ENCODE data around the gene XXYLT1.

DNA sequence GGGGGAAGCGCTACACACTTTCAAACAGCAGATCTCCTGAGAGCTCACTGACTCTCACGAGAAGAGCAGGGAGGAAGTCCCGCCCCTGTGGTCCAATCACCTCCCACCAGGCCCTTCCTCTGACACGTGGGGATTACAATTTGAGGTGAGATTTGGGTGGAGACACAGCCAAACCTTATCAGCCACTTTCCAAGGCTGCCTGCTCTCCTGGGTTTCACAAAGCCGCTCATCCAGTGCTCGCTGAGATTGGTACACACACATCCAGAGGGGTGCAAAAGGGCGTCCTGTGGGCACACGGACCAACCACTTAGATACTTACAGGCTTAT lies 23.1 kb downstream of the XXYLT1 start:
- TF ChIP-seq, protein P1, sequence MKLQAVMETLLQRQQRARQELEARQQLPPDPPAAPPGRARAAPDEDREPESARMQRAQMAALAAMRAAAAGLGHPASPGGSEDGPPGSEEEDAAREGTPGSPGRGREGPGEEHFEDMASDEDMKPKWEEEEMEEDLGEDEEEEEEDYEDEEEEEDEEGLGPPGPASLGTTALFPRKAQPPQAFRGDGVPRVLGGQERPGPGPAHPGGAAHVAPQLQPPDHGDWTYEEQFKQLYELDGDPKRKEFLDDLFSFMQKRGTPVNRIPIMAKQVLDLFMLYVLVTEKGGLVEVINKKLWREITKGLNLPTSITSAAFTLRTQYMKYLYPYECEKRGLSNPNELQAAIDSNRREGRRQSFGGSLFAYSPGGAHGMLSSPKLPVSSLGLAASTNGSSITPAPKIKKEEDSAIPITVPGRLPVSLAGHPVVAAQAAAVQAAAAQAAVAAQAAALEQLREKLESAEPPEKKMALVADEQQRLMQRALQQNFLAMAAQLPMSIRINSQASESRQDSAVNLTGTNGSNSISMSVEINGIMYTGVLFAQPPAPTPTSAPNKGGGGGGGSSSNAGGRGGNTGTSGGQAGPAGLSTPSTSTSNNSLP (IDR thresholded peaks at IDR 0.05; ENCODE audit: borderline replicate concordance, low read depth, low read length) = no peak
- TF ChIP-seq POLR2A (conservative IDR thresholded peaks at IDR 0.05) = no peak
- TF ChIP-seq MAFF (IDR thresholded peaks at IDR 0.05; ENCODE audit: low read length) = no peak
- no peak for TF ChIP-seq ZNF232 (CRISPR knock-in tag; IDR thresholded peaks at IDR 0.05)
- TF ChIP-seq BACH1 (tag; IDR thresholded peaks at IDR 0.05) = no peak
- TF ChIP-seq JUNB (CRISPR knock-in tag; conservative IDR thresholded peaks at IDR 0.05) = no peak
- no peak for TF ChIP-seq TEAD4 (IDR thresholded peaks at IDR 0.05; ENCODE audit: low read length)
- TF ChIP-seq TEAD4 (CRISPR knock-in tag; IDR thresholded peaks at IDR 0.05; ENCODE audit: borderline replicate concordance) = no peak
- no peak for TF ChIP-seq EZH2 (IDR thresholded peaks at IDR 0.05; ENCODE audit: borderline replicate concordance, low read depth, low read length)
- no peak for TF ChIP-seq TAF15 (IDR thresholded peaks at IDR 0.05; ENCODE audit: low read depth, low read length)
- TF ChIP-seq, protein P2, sequence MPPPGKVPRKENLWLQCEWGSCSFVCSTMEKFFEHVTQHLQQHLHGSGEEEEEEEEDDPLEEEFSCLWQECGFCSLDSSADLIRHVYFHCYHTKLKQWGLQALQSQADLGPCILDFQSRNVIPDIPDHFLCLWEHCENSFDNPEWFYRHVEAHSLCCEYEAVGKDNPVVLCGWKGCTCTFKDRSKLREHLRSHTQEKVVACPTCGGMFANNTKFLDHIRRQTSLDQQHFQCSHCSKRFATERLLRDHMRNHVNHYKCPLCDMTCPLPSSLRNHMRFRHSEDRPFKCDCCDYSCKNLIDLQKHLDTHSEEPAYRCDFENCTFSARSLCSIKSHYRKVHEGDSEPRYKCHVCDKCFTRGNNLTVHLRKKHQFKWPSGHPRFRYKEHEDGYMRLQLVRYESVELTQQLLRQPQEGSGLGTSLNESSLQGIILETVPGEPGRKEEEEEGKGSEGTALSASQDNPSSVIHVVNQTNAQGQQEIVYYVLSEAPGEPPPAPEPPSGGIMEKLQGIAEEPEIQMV (tag; conservative IDR thresholded peaks at IDR 0.05; ENCODE audit: low read depth) = no peak
- no peak for TF ChIP-seq SETDB1 (IDR thresholded peaks at IDR 0.05; ENCODE audit: low read length)
- no peak for TF ChIP-seq HCFC1 (IDR thresholded peaks at IDR 0.05; ENCODE audit: low read depth, low read length)
- TF ChIP-seq SPI1 (IDR thresholded peaks at IDR 0.05; ENCODE audit: borderline replicate concordance, low read depth, low read length) = no peak
- TF ChIP-seq ZFX (CRISPR knock-in tag; IDR thresholded peaks at IDR 0.05) = no peak

Measured in K562 (cell line).